WTC11 (cell line): Measurements from ENCODE around the gene AKAP8.

Source experiments
- TF ChIP-seq, protein P1 (sequence below): sonication (generic); formaldehyde crosslinking; IDR thresholded peaks from 2 replicates; pipeline ENCODE4 v1.8.0; 2022; ENCODE audit warnings: mild to moderate bottlenecking, missing genetic modification reagents
- TF ChIP-seq, protein P2 (sequence below): sonication (generic); formaldehyde crosslinking; IDR thresholded peaks from 2 replicates; pipeline ENCODE4 v1.8.1; 2022; ENCODE audit warnings: low read depth, missing genetic modification reagents, borderline replicate concordance

DNA sequence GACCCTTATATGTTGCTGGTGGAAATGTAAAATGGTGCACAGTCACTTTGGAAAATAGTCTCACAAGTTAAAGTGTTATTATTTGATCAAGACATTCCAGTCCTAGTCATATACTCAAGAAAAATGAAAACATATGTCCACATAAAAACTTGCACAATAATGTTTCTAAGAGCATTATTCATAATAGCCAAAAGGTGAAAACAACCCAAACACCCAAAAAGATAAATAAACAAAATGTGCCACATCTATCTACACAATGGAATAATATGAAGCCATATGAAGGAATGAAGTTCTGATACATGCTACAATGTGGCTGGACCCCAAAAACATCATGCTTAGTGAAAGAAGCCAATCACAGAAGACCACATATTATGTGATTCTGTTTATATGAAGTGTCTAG is 14.4 kb upstream of the AKAP8 start:
- TF ChIP-seq, protein P1, sequence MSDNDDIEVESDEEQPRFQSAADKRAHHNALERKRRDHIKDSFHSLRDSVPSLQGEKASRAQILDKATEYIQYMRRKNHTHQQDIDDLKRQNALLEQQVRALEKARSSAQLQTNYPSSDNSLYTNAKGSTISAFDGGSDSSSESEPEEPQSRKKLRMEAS (CRISPR knock-in tag), result no peak
- TF ChIP-seq, protein P2, sequence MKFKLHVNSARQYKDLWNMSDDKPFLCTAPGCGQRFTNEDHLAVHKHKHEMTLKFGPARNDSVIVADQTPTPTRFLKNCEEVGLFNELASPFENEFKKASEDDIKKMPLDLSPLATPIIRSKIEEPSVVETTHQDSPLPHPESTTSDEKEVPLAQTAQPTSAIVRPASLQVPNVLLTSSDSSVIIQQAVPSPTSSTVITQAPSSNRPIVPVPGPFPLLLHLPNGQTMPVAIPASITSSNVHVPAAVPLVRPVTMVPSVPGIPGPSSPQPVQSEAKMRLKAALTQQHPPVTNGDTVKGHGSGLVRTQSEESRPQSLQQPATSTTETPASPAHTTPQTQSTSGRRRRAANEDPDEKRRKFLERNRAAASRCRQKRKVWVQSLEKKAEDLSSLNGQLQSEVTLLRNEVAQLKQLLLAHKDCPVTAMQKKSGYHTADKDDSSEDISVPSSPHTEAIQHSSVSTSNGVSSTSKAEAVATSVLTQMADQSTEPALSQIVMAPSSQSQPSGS, result no peak
